GM04503 (cell line): Measurements from ENCODE around the gene GDE1.

Experiments used
- DNase-seq: peaks from one replicate; pipeline ENCODE4 v3.0.0-alpha.2; 2012; ENCODE audit warnings: low read depth

The GDE1 gene

DNA sequence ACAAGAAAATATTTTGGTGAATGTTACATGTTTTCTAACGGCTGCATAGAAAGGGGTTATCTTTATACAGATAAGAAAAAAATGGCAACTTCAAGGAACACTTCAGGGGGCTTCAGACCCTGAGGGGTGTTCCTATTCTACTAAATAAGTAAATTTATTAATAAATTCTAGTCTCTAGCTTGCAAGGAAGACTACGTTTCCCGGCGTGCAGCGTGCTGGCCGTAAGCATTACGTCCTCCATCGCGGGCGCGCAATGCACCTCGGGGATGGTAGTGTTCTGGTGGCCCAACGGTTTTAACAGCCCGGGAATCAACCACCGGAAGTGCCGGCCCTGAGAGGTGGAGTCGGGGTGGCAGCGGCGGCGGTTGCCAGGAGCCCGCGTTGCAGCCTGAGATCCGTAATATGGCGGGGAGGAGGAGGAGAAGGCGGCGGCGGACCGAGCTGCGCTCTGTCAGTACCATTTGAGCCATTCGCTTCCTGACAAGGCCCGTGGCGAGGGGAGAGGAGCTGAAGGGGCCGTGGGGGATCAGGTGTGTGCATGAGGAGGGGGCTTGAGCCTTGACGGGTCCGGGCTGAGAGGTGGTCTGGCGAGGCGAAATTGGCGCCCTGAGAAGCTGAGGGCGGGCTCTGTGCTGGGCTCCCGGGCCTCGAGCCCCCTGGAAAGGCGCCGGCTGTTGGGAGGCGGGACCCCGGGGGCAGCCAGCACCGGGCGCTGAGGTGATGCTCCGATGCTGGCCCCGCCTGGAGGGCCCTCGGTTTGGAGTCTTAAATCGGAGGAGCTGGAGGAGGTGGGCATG, 1.9 kb upstream of the GDE1 start, which contains the start of gene CCP110:
CCP110 (plus strand) TSS at position 384 of the 797 bp plus-strand sequence. CDS start 3,940 bp downstream, outside the sequence.
- DNase-seq = peak; percentile 78

GRCh38 chr16:19523184-19523558, 1.3 kb upstream of the GDE1 start:
- no peak for DNase-seq

DNA sequence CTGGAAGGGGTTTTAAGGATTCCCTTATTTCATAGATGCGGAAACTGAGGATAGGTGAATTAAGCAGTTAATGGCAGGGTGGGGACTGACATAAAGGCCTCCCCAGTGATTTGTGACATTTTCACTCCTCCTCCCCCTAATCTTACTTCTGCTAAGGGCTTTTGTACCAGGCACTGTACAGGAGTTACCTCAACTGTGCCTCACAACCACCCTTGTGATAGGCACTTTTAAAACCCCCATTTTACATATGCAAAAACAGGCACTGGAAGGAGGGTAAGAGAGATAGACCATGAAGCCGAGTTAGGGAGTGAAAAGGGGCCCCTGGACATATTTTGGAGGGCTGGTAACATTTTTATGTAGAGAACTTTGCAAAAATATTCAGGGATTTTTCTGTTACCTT, 862 bp upstream of the GDE1 start:
- no peak for DNase-seq

DNA sequence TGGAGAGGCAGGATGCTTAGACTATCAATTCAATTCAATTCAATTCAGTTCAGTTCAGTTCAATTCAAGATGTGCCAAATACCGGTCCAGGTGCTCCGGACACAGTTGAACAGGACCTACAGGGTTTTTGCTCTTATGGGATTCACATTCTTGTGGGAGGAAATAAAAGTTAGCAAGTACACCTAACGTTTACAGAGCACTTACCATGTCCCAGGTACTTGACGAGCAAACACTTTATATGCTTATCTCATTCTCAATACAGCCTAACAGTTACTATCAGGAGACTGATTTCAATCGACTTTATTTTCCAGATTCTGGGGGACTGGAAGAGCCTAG, 467 bp upstream of the GDE1 start:
- DNase-seq = no peak

DNA sequence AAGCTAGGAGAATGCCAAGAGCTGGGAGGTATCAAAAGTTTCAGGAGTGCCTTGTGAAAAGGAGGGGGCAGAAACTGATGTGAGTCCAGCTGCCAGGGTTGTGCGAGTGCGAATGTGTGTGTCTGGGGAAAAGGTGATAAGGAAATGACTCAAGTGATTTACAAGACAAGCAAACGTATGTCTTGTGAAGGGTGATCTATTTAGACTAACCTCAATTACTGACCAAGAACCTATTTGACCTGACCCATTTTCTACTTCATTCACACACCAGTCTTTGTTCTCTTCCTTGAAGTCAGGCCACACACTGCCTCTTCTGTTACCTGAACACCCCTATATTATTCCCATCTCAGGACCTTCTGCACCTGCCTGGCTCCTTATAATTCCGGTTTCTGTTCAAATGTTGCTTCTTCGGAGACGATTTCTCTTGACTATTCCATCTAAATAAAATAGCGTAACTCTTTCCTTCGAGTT, 1.0 kb downstream of the GDE1 start:
- DNase-seq = no peak

DNA sequence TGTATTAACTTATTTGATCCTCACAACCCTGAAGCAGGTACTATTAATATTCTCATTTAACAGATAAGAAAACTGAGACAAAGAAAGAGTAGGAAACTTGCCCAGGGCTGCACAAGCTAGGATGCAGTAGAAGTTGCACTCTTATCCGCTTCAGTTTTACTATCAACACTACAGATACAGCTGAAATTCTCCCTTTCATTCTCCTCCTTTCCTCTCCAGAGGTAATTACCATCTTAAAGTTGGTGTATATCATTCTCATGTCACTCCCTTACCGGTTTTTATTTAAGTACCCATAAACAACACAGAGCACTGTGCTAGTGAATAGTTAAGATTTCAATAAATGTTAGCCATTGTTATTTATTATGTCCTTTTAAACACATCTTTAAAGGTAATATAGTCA, 3.5 kb downstream of the GDE1 start:
- DNase-seq = no peak

DNA sequence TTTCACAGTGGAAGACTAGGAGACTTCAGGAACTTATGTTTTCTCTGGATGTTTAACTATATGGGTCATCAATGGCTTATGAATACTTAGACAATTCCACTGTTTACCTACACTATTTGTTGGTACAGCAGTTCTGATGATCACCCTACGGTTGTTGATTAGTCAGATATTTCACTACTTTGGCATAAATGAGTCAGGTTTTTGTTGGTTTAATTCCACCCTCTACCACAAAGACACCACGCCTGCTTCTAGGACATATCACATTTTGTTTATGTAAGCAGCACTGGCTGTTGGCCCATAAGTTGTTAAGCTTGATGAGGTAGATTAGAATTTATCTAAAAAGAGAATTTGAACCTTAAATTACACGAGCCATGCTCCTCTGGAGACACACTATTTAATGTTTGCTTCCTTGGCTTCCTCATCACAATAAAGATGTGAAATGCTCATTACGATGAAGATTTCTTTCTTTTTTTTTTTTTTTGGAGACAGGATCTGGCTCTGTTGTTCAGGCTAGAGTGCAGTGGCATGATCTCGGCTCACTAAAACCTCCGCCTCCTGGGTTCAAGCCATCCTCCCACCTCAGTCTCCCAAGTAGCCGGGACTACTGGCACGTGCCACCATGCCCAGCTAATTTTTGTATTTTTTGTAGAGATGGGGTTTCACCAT, 4.3 kb downstream of the GDE1 start:
- no peak for DNase-seq

DNA sequence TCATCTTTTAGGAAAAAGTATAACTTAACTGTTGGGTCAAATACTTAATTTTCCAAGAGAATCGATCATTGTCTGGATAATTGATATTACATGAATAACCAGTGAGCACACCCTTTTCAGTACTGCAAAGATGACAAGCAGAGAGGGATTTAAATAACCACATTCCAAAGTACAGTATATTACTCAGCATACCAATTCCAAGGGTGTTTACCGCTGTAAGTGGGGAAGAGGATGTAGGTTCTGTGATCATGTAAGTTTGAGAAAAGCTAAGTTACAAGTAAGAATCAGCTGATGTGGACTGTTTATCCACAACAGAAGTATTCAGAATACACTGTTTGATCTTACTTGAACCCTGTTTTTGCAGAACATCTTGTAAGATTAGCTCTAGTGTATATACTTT, 6.1 kb downstream of the GDE1 start:
- no peak for DNase-seq

DNA sequence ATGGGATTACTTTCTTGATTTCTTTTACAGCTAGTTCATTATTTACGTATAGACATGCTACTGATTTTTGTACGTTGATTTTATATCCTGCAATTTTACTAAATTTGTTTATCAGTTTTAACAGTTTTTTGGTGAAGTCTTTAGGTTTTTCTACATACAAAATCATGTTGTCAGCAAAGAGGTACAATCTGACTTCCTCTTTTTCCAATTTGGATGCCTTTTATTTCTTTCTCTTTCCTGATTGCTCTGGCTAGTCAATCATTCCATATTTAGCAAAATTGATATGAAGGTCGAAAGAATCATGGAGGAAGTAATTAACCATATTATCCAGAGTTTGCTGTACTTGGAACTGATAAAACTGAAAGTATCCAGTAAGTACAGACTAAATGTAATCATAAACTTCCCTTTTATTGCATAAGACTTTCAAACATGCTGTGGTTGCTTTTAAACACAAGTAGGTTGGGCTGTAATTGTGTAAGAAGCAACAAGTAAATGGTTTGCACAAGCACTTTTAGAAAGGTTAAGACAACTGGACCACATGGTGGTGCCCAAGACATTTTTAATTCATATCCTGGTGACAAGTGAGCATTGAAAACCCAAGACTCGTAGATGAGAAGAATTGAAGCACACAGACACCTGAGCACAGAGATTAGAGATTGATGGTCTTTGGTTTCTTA, 8.4 kb downstream of the GDE1 start:
- DNase-seq = no peak

GRCh38 chr16:19512297-19512696, 9.6 kb downstream of the GDE1 start:
- no peak for DNase-seq

- no peak for DNase-seq
Measured at GRCh38 chr16:19507867-19508266, 14.0 kb downstream of the GDE1 start.

DNA sequence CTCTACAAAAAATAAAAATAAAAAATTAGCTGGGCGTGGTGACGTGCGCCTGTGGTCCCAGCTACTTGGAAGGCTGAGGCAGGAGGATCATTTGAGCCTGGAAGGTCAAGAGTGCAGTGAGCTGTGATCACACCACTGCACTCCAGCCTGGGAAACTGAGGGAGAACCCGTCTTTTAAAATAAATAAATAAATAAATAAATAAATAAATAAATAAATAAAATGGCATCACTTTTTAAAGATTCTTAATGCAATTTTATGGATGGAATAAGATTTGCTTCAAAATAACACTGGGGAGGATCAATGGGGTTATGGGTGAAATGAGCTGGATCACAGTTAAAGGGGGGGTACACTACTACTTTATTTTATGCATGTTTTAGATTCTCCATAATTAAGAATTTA, 14.9 kb downstream of the GDE1 start:
- no peak for DNase-seq

DNA sequence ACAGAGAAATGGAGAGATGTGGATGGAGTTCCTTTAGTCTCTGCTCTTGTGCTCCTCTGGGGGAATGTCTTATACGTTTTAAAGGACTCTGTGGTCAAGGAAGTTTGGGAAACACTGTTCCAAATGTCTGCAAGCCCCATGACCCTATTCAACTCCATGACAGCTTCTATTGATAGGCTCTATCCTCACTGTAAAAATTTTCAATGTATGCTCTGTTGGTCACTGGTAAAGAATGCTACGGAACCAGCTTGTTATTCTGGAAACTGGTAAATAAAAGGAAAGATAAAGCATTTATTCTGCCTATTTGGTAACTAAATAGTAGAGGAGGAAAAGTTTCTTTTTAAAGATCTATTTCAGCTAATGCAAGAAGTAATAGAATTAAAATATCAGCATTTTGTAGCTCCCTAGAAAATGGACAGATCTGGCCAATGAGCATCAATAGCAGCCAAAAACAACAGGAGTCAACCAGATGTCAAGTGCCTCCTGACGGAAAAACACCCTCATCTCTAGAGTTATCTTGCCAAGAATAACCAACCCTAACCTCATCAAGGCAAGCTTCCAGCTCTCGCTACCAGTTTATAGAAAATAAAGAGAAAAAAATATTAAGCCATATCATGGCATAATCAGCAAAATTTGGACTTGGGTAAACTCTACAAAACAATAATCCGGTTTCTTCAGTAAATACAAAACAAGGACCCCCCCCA, 16.1 kb downstream of the GDE1 start:
- no peak for DNase-seq

DNA sequence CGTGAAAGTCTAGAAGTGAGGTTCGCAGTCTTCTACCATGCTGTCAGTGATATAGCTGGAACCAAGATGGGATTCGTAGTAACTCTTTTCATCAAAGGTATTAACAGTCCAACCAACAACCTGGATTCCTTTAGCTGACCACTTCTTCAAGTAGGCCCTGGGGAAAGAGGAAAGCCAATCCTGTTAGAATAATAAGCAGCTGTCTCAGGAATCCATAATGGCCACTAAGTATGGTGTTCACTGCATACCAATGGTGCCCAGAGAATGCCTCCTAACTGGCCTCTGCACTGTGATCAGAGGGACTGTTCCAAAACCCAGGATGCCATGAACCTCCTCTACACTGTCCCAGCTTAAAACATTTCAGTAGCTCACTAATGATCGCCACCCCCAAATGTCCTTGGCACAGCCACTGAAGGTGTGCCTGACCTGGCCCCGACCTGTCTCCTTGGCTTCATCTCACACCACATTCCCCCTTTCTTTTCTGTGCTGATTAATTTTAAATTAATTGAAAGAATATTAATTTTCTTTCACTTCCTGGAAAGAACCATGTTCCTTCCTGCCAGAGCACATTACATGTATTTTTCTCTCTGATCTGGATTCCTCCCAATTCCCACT, 18.3 kb downstream of the GDE1 start:
- no peak for DNase-seq

DNA sequence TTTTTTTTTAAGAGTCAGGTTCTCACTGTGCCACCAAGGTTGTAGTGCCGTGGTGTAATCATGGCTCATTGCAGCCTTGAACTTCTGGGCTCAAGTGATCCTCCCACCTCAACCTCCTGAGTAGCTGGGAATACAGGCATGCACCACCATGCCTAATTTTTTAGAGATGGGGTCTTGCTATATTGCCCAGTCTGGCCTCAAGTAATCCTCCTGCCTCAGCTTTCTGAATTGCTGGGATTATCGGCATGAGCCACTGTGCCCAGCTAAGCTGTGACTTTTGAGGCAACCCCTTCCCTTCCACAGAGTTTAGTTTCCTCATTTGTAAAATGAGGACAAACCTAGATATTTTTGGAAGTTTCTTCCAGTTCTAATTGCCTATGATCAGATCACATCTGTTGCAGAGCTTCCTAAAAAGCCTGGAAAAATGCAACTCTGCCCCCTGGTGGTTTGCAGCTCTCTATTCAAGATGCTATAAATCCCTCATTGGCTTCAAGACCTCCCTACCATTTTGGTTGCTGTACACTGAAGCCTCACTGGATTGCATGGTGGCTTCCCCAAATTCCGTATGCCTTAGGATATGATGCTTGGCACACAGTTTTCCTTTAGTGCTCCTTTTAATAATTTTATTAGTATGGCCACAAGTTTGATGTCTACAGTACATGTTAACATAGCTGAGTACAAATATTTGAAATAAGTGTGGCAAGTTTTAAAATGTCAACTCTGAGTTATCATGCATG, 19.3 kb downstream of the GDE1 start:
- DNase-seq = no peak

GRCh38 chr16:19499481-19499880, 22.4 kb downstream of the GDE1 start:
- DNase-seq = no peak

GRCh38 chr16:19499006-19499405, 22.9 kb downstream of the GDE1 start:
- no peak for DNase-seq

GRCh38 chr16:19497176-19497575, 24.7 kb downstream of the GDE1 start:
- DNase-seq = no peak

GRCh38 chr16:19490619-19491018, 31.3 kb downstream of the GDE1 start:
- no peak for DNase-seq

GRCh38 chr16:19488213-19488640, 33.7 kb downstream of the GDE1 start:
- DNase-seq = no peak

- no peak for DNase-seq
Measured at GRCh38 chr16:19486750-19487325, 35.1 kb downstream of the GDE1 start.
